ENCODE measurements around the gene HEBP1.

HEBP1 gene

GRCh38 chr12:13042666-13043230 is 42.7 kb upstream of the HEBP1 start:
- DNase-seq (ENCODE audit: low read depth in 1 of 2, low spot score in 1 of 2): no peak
- Histone ChIP-seq H3K27ac (replicated peaks) (no peak overlapping the region), H3K4me3 (replicated peaks; ENCODE audit: insufficient read depth, low read length) (no peak overlapping the region), H3K27me3 (ENCODE audit: insufficient read depth, poor library complexity, severe bottlenecking) (no peaks in the 10 kb centered on the region)
- TF ChIP-seq, protein P1, sequence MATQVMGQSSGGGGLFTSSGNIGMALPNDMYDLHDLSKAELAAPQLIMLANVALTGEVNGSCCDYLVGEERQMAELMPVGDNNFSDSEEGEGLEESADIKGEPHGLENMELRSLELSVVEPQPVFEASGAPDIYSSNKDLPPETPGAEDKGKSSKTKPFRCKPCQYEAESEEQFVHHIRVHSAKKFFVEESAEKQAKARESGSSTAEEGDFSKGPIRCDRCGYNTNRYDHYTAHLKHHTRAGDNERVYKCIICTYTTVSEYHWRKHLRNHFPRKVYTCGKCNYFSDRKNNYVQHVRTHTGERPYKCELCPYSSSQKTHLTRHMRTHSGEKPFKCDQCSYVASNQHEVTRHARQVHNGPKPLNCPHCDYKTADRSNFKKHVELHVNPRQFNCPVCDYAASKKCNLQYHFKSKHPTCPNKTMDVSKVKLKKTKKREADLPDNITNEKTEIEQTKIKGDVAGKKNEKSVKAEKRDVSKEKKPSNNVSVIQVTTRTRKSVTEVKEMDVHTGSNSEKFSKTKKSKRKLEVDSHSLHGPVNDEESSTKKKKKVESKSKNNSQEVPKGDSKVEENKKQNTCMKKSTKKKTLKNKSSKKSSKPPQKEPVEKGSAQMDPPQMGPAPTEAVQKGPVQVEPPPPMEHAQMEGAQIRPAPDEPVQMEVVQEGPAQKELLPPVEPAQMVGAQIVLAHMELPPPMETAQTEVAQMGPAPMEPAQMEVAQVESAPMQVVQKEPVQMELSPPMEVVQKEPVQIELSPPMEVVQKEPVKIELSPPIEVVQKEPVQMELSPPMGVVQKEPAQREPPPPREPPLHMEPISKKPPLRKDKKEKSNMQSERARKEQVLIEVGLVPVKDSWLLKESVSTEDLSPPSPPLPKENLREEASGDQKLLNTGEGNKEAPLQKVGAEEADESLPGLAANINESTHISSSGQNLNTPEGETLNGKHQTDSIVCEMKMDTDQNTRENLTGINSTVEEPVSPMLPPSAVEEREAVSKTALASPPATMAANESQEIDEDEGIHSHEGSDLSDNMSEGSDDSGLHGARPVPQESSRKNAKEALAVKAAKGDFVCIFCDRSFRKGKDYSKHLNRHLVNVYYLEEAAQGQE (IDR thresholded peaks at IDR 0.05; ENCODE audit: insufficient replicate concordance, low read depth): no peak
- no peak for TF ChIP-seq SPI1 (IDR thresholded peaks at IDR 0.05; ENCODE audit: borderline replicate concordance, low read depth)
- no peak for TF ChIP-seq POLR2AphosphoS5 (IDR thresholded peaks at IDR 0.05; ENCODE audit: low read depth)
- TF ChIP-seq, protein P2, sequence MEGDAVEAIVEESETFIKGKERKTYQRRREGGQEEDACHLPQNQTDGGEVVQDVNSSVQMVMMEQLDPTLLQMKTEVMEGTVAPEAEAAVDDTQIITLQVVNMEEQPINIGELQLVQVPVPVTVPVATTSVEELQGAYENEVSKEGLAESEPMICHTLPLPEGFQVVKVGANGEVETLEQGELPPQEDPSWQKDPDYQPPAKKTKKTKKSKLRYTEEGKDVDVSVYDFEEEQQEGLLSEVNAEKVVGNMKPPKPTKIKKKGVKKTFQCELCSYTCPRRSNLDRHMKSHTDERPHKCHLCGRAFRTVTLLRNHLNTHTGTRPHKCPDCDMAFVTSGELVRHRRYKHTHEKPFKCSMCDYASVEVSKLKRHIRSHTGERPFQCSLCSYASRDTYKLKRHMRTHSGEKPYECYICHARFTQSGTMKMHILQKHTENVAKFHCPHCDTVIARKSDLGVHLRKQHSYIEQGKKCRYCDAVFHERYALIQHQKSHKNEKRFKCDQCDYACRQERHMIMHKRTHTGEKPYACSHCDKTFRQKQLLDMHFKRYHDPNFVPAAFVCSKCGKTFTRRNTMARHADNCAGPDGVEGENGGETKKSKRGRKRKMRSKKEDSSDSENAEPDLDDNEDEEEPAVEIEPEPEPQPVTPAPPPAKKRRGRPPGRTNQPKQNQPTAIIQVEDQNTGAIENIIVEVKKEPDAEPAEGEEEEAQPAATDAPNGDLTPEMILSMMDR (IDR thresholded peaks at IDR 0.05; ENCODE audit: insufficient read depth, low read length): no peak
- no peak for TF ChIP-seq GABPA (IDR thresholded peaks at IDR 0.05; ENCODE audit: low read depth)

DNA sequence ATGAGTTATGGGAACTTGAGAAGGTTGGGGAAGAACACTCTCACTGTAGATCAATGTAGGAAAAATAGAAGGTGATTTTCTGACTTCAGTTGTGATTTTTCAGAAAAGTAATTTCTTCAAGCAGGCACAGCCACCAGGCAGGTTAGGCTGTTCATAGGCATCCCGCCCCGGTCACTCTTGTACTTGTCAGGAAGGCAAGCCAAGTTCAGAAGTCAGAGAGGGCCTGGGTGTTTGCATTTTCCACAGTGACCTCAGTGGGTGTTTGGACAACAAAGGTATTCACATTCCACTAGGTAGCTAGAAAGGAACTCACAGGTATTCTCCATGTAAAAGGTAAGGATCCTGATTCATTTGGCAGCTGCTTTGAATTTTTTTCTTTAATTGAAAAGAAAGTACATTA is 41.2 kb upstream of the HEBP1 start:
- no peak for DNase-seq (ENCODE audit: low read depth in 1 of 2, low spot score in 1 of 2)
- Histone ChIP-seq H3K4me3 (replicated peaks; ENCODE audit: insufficient read depth, low read length) (no peak overlapping the region), H3K27ac (replicated peaks) (no peak overlapping the region), H3K27me3 (ENCODE audit: insufficient read depth, poor library complexity, severe bottlenecking) (no peaks in the 10 kb centered on the region)
- TF ChIP-seq, protein P2 (IDR thresholded peaks at IDR 0.05; ENCODE audit: insufficient read depth, low read length): no peak
- TF ChIP-seq POLR2AphosphoS5 (IDR thresholded peaks at IDR 0.05; ENCODE audit: low read depth) (no peak), GABPA (IDR thresholded peaks at IDR 0.05; ENCODE audit: low read depth) (no peak), SPI1 (IDR thresholded peaks at IDR 0.05; ENCODE audit: borderline replicate concordance, low read depth) (no peak)
- TF ChIP-seq, protein P1 (IDR thresholded peaks at IDR 0.05; ENCODE audit: insufficient replicate concordance, low read depth): no peak

DNA sequence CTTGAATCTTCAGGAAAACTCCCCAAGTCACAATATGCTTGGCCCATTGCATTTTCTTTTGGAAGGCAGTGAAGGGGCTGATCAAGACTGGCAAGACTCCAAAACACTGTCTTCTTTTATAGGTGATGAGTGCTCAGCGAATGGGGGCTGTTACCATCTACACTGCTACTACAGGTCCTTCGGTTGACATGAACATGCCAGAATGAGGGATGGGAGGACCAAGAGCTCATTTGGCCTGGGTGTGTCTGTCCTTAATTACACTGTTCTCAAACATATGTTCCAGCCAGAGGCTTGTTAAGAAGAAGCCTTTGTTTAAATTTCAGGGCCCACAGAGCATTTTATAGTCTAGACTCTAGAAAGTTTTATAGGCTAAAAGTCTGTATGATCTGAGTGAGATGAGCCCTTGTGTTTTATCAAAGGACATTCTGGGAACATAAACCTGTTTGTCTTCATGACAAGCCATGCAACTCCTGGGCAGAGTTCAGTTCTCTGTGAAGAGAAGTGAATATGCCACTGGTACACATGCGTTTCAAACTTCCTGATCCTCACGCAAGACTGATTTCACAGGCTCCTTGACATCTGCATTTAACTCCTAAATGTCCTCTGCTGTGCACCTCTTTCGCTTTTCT is 39.4 kb upstream of the HEBP1 start:
- Histone ChIP-seq H3K4me3 (replicated peaks; ENCODE audit: insufficient read depth, low read length) (no peak overlapping the region), H3K27me3 (ENCODE audit: insufficient read depth, poor library complexity, severe bottlenecking) (no peaks in the 10 kb centered on the region), H3K27ac (replicated peaks) (no peak overlapping the region)
- no peak for TF ChIP-seq SPI1 (IDR thresholded peaks at IDR 0.05; ENCODE audit: borderline replicate concordance, low read depth)
- TF ChIP-seq, protein P2 (IDR thresholded peaks at IDR 0.05; ENCODE audit: insufficient read depth, low read length): no peak
- no peak for TF ChIP-seq POLR2AphosphoS5 (IDR thresholded peaks at IDR 0.05; ENCODE audit: low read depth)
- TF ChIP-seq, protein P1 (IDR thresholded peaks at IDR 0.05; ENCODE audit: insufficient replicate concordance, low read depth): no peak
- no peak for TF ChIP-seq GABPA (IDR thresholded peaks at IDR 0.05; ENCODE audit: low read depth)
- DNase-seq (ENCODE audit: low read depth in 1 of 2, low spot score in 1 of 2): no peak
